Stimulated activated CD8-positive, alpha-beta memory T cell treated with anti-CD3 and anti-CD28 coated beads, Interleukin-7, amount 100 ng/mL, for 48 hours (primary cell): ENCODE data around the gene DPP10.
"Not testable (repeated sequence)": the region's sequence is repeated elsewhere in the genome, so short reads cannot be mapped to it uniquely, and the experiment has no call there.

ENCODE experiments used
- DNase-seq, 2 donors: peaks; one replicate each; pipeline ENCODE4 v3.0.0-alpha.2; 2020; ENCODE audit warnings: low read depth in 1 of 2; ENCODE audit errors: extremely low read depth in 1 of 2

The DPP10 gene

GRCh38 chr2:115389024-115389423 is 946.6 kb downstream of the DPP10 start:
- DNase-seq, result no peak

- DNase-seq, result no peak
These were observed 947.6 kb downstream of the DPP10 start for GRCh38 chr2:115389898-115390565.

GRCh38 chr2:115396579-115396978 is 954.1 kb downstream of the DPP10 start:
- no peak for DNase-seq

- DNase-seq, result no peak
These were observed 958.5 kb downstream of the DPP10 start for GRCh38 chr2:115400940-115401339.

- DNase-seq, result no peak
These were observed 970.1 kb downstream of the DPP10 start for GRCh38 chr2:115412501-115412900.

- DNase-seq, result no peak
These were observed 971.4 kb downstream of the DPP10 start for GRCh38 chr2:115413791-115414190.

GRCh38 chr2:115414466-115414865 is 972.0 kb downstream of the DPP10 start:
- DNase-seq, result no peak

GRCh38 chr2:115422004-115422634 is 979.7 kb downstream of the DPP10 start:
- no peak for DNase-seq

- no peak for DNase-seq
These were observed 985.0 kb downstream of the DPP10 start for GRCh38 chr2:115427436-115427835.

- DNase-seq, result not testable (repeated sequence)
These were observed 998.3 kb downstream of the DPP10 start for GRCh38 chr2:115440746-115441145.

- no peak for DNase-seq
These were observed 1001.2 kb downstream of the DPP10 start for GRCh38 chr2:115443539-115444185.

- no peak for DNase-seq
These were observed 1017.6 kb downstream of the DPP10 start for GRCh38 chr2:115460008-115460407.

GRCh38 chr2:115480741-115481140 is 1038.3 kb downstream of the DPP10 start:
- no peak for DNase-seq

GRCh38 chr2:115481842-115482241 is 1039.4 kb downstream of the DPP10 start:
- DNase-seq, result no peak

- DNase-seq, result no peak
These were observed 1041.2 kb downstream of the DPP10 start for GRCh38 chr2:115483666-115484065.

- no peak for DNase-seq
These were observed 1042.0 kb downstream of the DPP10 start for GRCh38 chr2:115484486-115484885.

GRCh38 chr2:115484983-115485382 is 1042.5 kb downstream of the DPP10 start:
- no peak for DNase-seq

- no peak for DNase-seq
These were observed 1048.8 kb downstream of the DPP10 start for GRCh38 chr2:115491186-115491793.

GRCh38 chr2:115505331-115505730 is 1062.9 kb downstream of the DPP10 start:
- DNase-seq, result no peak

GRCh38 chr2:115520727-115521126 is 1078.3 kb downstream of the DPP10 start:
- no peak for DNase-seq

GRCh38 chr2:115524452-115524851 is 1082.0 kb downstream of the DPP10 start:
- DNase-seq, result no peak

GRCh38 chr2:115529627-115530026 is 1087.2 kb downstream of the DPP10 start:
- no peak for DNase-seq
